Kidney epithelial cell (primary cell): ENCODE data around the gene LRP1-AS. TPM values are rescaled to one million over a fixed set of nuclear protein-coding genes. Genes with fewer than 3 reads are reported as not detected.

Experiments
- DNase-seq: peaks from one replicate; pipeline ENCODE4 v3.0.0-alpha.2; 2010; ENCODE audit warnings: low read depth
- H3K27me3 ChIP-seq: 2 replicates; pipeline ENCODE4 v1.6.0; 2011; ENCODE audit warnings: low read length; ENCODE audit not compliant: control insufficient read depth, insufficient read depth
- H3K36me3 ChIP-seq: 2 replicates; pipeline ENCODE4 v1.5.1; 2011; ENCODE audit warnings: low read length; ENCODE audit not compliant: control insufficient read depth, insufficient read depth
- H3K4me3 ChIP-seq: 2 replicates; pipeline ENCODE4 v1.5.1; 2011; ENCODE audit warnings: low read depth, mild to moderate bottlenecking, control low read depth, low read length
- CTCF ChIP-seq: IDR thresholded peaks from 2 replicates; pipeline ENCODE4 v1.5.1; 2011; ENCODE audit warnings: mild to moderate bottlenecking, moderate library complexity, low read length, control low read depth, inconsistent platforms; ENCODE audit not compliant: insufficient read depth, poor library complexity, severe bottlenecking
- total RNA-seq: library from RNA; depleted of rRNA; stranded (reverse); fragments of >200 nt; gene quantifications from 2 replicates; pipeline ENCODE4 v1.2.3, GENCODE V29; 2015

The LRP1-AS gene
- total RNA-seq, 1 donor from 2014 or later: not detected

- H3K4me3 ChIP-seq: no peak overlapping the region
- TF ChIP-seq CTCF: peak; percentile 60
- H3K27me3 ChIP-seq: no peaks in the 10 kb centered on the region
- DNase-seq: no peak
- H3K36me3 ChIP-seq: no peaks in the 10 kb centered on the region
These were observed 25.7 kb upstream of the LRP1-AS start for GRCh38 chr12:57173089-57173488.

- TF ChIP-seq CTCF: no peak
- Histone ChIP-seq H3K27me3 (no peaks in the 10 kb centered on the region), H3K36me3 (no peaks in the 10 kb centered on the region), H3K4me3 (no peak overlapping the region)
- no peak for DNase-seq
These were observed 24.2 kb upstream of the LRP1-AS start for GRCh38 chr12:57171668-57172067.

GRCh38 chr12:57170927-57171326, 23.5 kb upstream of the LRP1-AS start:
- H3K27me3 ChIP-seq: no peaks in the 10 kb centered on the region
- H3K36me3 ChIP-seq: no peaks in the 10 kb centered on the region
- no peak for TF ChIP-seq CTCF
- DNase-seq: no peak
- no peak overlapping the region for H3K4me3 ChIP-seq

- Histone ChIP-seq H3K36me3 (no peaks in the 10 kb centered on the region), H3K27me3 (no peaks in the 10 kb centered on the region), H3K4me3 (no peak overlapping the region)
- DNase-seq: no peak
- no peak for TF ChIP-seq CTCF
These were observed 23.0 kb upstream of the LRP1-AS start for GRCh38 chr12:57170408-57170807.

GRCh38 chr12:57169969-57170368, 22.6 kb upstream of the LRP1-AS start:
- TF ChIP-seq CTCF: no peak
- DNase-seq: no peak
- H3K4me3 ChIP-seq: no peak overlapping the region
- H3K27me3 ChIP-seq: no peaks in the 10 kb centered on the region
- no peaks in the 10 kb centered on the region for H3K36me3 ChIP-seq

GRCh38 chr12:57169046-57169795, 21.8 kb upstream of the LRP1-AS start:
- peaks cover 2% of the 10 kb centered on the region for H3K36me3 ChIP-seq
- H3K4me3 ChIP-seq: no peak overlapping the region
- no peak for TF ChIP-seq CTCF
- DNase-seq: no peak
- no peaks in the 10 kb centered on the region for H3K27me3 ChIP-seq
